Colon (tissue), 2 donors: ENCODE measurements around the gene ACP3.
"Not testable (repeated sequence)": the region's sequence is repeated elsewhere in the genome, so short reads cannot be mapped to it uniquely, and the experiment has no call there.

ENCODE experiments used
- FAIRE-seq: peaks from 2 replicates; lab custom pipeline; 2012; peaks lifted over from hg19 to GRCh38; lab: Jason Lieb, UNC
- donor health status: control.
- donor health status: control.

ACP3 gene

GRCh38 chr3:132368515-132368914 lies 51.3 kb downstream of the ACP3 start:
- FAIRE-seq = no peak

GRCh38 chr3:132368962-132369361 lies 51.8 kb downstream of the ACP3 start:
- FAIRE-seq = no peak

- FAIRE-seq = not testable (repeated sequence)
These were observed 59.7 kb downstream of the ACP3 start for GRCh38 chr3:132376945-132377354.

GRCh38 chr3:132378048-132378762 lies 61.0 kb downstream of the ACP3 start:
- no peak for FAIRE-seq

DNA sequence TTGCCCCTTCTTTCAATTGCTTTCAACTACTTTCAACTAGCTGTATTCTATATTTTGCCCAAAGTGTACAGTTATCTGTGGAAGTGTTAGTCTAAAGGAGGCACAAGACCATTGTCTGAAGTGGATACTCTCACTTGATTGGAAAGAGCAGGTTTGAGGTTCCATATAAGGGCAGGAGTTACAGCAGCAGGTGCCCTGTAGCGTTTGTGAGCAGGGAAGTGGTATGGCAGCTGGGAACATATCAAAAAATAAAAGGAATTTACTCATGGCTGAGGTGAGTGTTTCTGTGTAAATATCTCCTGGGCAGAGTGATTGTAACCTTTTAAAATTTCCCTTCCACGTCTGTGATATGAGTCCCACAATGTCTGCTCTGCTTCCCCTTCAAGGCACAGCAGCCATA lies 61.6 kb downstream of the ACP3 start:
- FAIRE-seq = no peak

DNA sequence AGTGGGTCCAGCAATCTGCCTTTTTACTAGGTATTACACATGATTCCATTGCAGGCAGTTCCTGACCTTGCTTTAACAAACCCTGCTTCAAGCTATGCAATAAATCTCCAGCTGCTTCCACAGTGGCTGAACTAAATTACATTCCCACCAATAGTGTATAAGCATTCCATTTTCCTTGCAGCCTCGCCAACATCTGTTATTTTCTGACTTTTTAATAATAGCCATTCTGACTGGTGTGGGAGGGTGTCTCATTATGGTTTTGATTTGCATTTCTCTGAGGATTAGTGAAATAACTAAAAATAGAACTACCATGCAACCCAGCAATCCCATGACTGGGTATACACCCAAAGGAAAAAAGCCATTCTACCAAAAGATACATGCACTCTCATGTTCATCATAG lies 63.7 kb downstream of the ACP3 start:
- no peak for FAIRE-seq

DNA sequence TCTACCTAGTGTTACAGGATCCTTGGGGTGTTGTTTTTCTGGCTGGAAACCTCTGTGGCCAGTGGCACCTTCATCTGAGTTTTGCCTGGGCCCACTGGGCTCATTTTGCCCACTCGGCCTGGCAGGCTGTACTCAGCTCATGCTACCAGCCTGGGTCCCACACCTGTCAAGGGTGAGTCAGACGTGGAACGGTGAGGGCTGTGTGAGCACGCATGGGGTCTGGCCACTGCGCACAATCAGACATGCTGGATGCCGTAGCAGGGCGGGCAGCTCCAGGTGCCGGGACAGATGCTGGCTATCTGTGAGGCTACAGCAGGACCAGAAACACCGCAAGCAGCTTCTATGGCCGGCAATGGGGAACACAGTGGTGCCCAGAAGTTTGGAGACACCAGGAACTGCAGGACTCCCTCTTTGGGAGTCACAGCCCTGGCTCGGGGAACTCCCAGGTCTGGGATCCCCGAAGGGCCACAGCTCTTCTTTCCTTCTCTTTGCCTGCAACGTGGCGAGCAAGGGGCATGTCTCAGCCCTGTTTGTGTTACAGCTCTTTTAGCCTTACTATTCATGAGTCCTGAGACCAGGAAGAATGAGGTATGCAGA lies 64.2 kb downstream of the ACP3 start:
- no peak for FAIRE-seq

DNA sequence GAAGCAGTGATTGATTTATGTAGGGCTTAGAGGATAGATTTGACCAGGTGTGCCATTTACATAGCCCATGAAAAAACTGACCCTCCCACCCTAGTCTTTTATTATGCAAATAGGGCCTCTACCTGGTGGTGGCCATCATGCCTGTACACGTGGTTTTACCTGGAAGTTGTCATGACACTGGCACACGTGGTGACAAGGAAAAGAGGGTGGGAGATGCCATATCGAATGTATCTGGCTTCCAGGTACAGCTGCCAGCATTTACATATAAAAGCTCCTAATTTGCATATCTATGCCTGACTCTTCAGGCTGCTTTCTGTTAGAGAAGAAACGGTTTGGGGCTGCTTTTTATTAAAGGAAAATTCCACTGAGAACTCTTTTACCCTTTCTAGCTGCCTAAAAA lies 65.1 kb downstream of the ACP3 start:
- no peak for FAIRE-seq

GRCh38 chr3:132382688-132383194 lies 65.5 kb downstream of the ACP3 start:
- FAIRE-seq = no peak

DNA sequence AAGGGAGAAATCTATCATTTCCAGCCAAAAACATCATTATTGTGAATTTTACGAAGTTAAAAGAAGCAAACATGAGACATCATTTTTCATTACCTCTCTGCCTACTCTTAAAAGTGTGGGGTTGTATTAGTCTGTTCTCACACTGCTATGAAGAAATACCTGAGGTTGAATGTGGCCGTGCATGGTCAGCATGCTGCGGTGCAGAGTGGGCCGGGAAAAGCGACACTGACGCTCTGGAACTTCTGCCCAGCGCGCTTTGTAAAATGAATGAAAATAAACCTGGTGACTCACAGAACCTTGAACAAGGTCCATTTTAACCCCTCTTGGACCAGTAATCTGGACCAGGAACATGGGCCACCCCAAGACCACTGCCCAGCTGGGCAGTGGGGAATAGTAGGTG lies 69.1 kb downstream of the ACP3 start:
- FAIRE-seq = no peak

DNA sequence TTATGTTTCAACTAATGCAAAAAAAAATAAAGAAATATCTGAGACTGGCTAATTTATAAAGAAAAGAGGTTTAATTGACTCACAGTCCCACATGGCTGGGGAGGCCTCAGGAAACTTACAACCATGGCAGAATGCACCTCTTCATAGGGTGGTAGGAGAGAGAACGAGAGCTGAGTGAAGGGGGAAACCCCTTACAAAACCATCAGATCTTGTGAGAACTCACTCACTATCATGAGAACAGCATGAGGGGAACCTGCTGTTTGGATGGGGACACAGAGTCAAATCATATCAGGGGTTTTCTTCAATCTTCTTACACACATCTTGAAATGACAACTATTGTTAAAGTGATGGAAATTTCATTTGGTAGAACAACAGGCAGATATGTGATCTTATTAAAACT lies 75.5 kb downstream of the ACP3 start:
- not testable (repeated sequence) for FAIRE-seq

DNA sequence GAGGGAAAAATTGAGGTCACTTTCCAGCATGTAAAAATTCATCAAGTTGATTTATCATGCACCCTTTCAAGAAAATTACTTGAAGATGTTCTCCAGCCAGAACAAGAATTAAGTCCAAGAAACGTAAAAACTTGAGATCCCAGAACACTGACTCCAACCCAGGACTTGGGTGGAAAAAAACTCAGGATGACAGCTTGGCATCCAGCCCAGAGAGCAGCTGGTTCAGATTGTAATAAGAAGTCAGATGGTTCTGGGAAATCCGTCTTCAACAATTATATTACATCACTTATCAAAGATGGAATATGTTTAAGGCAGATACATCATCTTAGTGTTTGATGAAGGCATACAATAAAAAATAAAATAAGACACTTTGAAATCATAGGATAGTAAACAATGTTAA lies 77.1 kb downstream of the ACP3 start:
- no peak for FAIRE-seq

GRCh38 chr3:132395126-132395525 lies 77.9 kb downstream of the ACP3 start:
- FAIRE-seq = no peak

DNA sequence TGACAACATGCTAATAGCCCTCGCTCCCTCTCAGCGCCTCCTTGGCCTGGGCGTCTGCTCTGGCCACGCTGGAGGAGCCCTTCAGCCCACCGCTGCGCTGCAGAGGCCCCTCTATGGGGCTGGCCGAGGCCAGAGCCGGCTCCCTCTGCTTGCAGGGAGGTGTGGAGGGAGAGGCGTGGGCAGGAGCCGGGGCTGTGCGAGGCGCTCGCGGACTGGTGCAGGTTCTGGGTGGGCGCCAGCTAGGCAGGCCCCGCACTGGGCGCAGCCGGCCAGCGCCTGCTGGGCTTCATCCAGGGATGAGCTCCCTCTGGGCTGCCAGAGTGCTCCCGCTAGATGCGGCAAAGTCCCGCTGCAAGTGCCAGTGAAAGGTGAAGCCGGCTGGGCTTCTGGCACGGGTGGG lies 79.0 kb downstream of the ACP3 start:
- no peak for FAIRE-seq

- not testable (repeated sequence) for FAIRE-seq
These were observed 79.6 kb downstream of the ACP3 start for GRCh38 chr3:132396776-132397175.

- no peak for FAIRE-seq
These were observed 82.1 kb downstream of the ACP3 start for GRCh38 chr3:132399054-132399929.

GRCh38 chr3:132401255-132401654 lies 84.0 kb downstream of the ACP3 start:
- no peak for FAIRE-seq

DNA sequence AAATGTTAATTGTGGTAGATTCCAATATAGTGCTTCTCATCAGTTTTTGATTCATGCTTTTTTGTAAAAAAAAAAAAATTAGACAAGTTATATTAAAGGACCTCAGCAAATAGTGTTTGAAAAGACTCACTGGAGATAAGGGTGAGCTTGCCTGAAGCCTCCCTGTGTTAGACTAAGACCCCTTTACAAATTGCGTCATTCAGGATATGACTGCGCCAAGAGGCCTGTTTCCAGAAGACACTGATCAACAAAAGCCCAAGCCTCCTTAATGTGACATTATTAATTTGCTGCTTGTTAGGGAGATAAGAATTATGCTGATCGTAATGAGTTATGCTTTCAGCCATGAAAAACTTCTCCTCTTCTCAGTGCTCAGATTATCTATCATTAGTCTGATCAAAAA lies 87.1 kb downstream of the ACP3 start:
- FAIRE-seq = no peak

GRCh38 chr3:132405188-132405587 lies 88.0 kb downstream of the ACP3 start:
- no peak for FAIRE-seq

DNA sequence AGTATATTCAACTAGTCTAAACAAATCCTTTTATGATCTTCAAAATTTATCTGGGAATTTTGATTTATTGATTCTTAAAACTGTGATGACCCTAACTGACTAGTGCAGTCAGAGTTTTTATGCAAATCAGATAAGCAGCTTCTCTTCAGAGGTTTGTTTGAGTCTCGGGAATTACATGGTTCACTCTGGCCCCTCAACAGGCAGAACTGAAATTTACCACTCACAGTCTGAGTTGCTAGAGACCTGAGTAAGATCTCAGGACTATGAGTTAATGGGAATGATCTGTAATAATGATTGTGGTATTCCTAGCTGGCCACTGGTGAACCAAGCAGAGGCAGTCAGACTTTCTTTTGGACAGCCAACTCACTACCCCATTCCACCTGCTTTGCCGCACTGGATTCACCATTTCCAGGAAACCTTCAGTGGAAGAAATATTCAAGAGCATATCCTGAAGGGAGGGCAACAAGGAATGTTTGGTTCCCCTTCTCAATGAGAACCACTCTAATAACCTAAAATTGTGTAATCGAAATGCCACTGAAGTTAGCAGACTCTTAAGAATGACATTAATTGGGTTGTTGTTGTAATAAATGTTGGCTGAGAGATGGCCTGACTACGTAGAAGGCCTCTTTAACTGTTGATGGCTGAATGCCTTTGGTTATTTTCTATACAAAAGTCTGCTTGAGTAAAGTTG lies 88.5 kb downstream of the ACP3 start:
- no peak for FAIRE-seq

DNA sequence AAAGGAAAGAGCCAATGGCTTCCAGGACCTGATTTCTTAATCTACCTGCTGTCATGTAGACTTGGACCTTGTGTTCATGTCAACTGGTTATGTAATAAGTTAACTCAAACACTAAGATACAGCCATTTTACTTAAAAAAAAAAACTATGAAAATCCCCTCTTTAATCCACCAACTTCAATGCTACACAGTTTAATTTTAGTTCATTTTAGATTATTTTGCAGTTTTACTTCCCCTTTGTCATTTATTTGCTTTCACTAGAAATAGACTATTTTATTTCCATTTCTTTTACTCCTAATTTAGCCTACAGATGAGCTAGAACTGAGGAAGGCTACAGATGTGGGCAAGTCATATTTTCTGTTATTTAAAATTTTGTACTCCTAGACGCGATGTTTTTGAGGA lies 89.4 kb downstream of the ACP3 start:
- no peak for FAIRE-seq

DNA sequence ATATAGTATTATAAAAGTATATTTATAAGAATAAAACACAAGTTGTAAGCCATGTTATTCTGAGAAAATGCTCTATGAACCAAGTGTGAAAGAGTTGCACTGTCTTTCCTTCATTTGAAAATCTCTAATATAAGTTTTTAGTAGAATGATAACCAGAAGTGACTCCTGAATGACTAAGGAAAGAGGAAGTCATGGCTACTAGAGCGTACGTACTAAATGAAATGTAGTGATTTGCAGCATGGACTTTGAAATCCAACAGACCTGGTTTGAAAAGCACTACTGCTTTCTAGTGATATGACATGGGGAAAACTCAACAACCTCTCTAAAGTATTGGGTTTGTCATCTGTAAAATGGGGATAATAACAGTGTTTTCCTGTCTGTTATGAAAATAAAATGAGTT lies 89.8 kb downstream of the ACP3 start:
- no peak for FAIRE-seq
